ENCODE measurements around the gene SEMA3G. TPM values are rescaled to one million over a fixed set of nuclear protein-coding genes. Genes with fewer than 3 reads are reported as not detected.

SEMA3G gene
- total RNA-seq, 1 donor from 2014 or later = 0.80 TPM

- no peak for DNase-seq (ENCODE audit: low spot score in 2 of 2, unreplicated experiment in 2 of 2)
- H3K4me3 Mint-ChIP-seq = no peak overlapping the region
- no peaks in the 10 kb centered on the region for H3K9me3 Mint-ChIP-seq
- H3K27ac Mint-ChIP-seq = peak overlapping the region; percentile 44
- H3K27me3 Mint-ChIP-seq (ENCODE audit: low read depth) = peaks cover 3% of the 10 kb centered on the region
- no peaks in the 10 kb centered on the region for H3K36me3 Mint-ChIP-seq
- H3K4me1 Mint-ChIP-seq = peaks cover 32% of the 10 kb centered on the region
- no peak for TF ChIP-seq CTCF (IDR thresholded peaks at IDR 0.05; ENCODE audit: unreplicated experiment)
Measured at GRCh38 chr3:52431459-52432223, 13.3 kb downstream of the SEMA3G start.

GRCh38 chr3:52430416-52430810, 14.5 kb downstream of the SEMA3G start:
- Mint-ChIP-seq H3K27ac (no peak overlapping the region), H3K27me3 (ENCODE audit: low read depth) (peaks cover 6% of the 10 kb centered on the region), H3K4me1 (peaks cover 32% of the 10 kb centered on the region), H3K9me3 (no peaks in the 10 kb centered on the region), H3K4me3 (no peak overlapping the region), H3K36me3 (no peaks in the 10 kb centered on the region)
- no peak for TF ChIP-seq CTCF (IDR thresholded peaks at IDR 0.05; ENCODE audit: unreplicated experiment)
- no peak for DNase-seq (ENCODE audit: low spot score in 2 of 2, unreplicated experiment in 2 of 2)

- no peaks in the 10 kb centered on the region for H3K36me3 Mint-ChIP-seq
- H3K27me3 Mint-ChIP-seq (ENCODE audit: low read depth) = peaks cover 6% of the 10 kb centered on the region
- peaks cover 32% of the 10 kb centered on the region for H3K4me1 Mint-ChIP-seq
- H3K4me3 Mint-ChIP-seq = no peak overlapping the region
- no peak overlapping the region for H3K27ac Mint-ChIP-seq
- H3K9me3 Mint-ChIP-seq = no peaks in the 10 kb centered on the region
- no peak for TF ChIP-seq CTCF (IDR thresholded peaks at IDR 0.05; ENCODE audit: unreplicated experiment)
- DNase-seq (ENCODE audit: low spot score in 2 of 2, unreplicated experiment in 2 of 2) = no peak
Measured at GRCh38 chr3:52429779-52430415, 15.0 kb downstream of the SEMA3G start.

GRCh38 chr3:52429031-52429430, 15.9 kb downstream of the SEMA3G start:
- no peak overlapping the region for H3K4me3 Mint-ChIP-seq
- H3K27me3 Mint-ChIP-seq (ENCODE audit: low read depth) = peaks cover 6% of the 10 kb centered on the region
- no peak for TF ChIP-seq CTCF (IDR thresholded peaks at IDR 0.05; ENCODE audit: unreplicated experiment)
- no peak for DNase-seq (ENCODE audit: low spot score in 2 of 2, unreplicated experiment in 2 of 2)
- H3K27ac Mint-ChIP-seq = no peak overlapping the region
- H3K9me3 Mint-ChIP-seq = no peaks in the 10 kb centered on the region
- no peaks in the 10 kb centered on the region for H3K36me3 Mint-ChIP-seq
- H3K4me1 Mint-ChIP-seq = peaks cover 27% of the 10 kb centered on the region

GRCh38 chr3:52428151-52429005, 16.5 kb downstream of the SEMA3G start:
- Mint-ChIP-seq H3K4me3 (no peak overlapping the region), H3K4me1 (peaks cover 21% of the 10 kb centered on the region), H3K27me3 (ENCODE audit: low read depth) (peaks cover 6% of the 10 kb centered on the region), H3K36me3 (no peaks in the 10 kb centered on the region), H3K9me3 (no peaks in the 10 kb centered on the region), H3K27ac (no peak overlapping the region)
- DNase-seq (ENCODE audit: low spot score in 2 of 2, unreplicated experiment in 2 of 2) = no peak
- TF ChIP-seq CTCF (IDR thresholded peaks at IDR 0.05; ENCODE audit: unreplicated experiment) = peak; percentile 51
